ENCODE measurements around the gene DDX49. TPM values are rescaled to one million over a fixed set of nuclear protein-coding genes. Genes with fewer than 3 reads are reported as not detected.
"Not testable (repeated sequence)": the region's sequence is repeated elsewhere in the genome, so short reads cannot be mapped to it uniquely, and the experiment has no call there.

The DDX49 gene
- total RNA-seq, 1 experiment from 2014 or later: 63.1 TPM

DNA sequence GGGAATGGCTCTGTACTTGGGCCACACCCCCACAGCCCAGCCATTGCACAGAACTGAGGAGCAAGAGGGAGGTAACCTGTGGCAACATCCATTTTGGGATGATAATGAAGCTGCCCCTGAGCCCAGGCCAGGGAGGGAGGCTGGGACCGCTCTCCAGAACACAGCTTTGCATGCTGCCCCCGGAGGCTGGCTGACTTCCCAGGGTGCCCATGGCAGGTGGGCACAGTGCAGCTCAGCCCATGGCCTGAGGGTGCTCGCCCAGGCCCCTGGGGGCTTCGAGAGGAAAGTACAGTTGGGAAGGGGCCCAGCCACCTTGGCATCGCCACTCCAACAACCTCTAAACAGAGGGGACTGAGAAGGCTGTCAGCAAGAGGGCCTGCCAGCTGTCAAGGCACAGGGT is 6.0 kb upstream of the DDX49 start:
- Histone ChIP-seq H3K36me3 (replicated peaks; ENCODE audit: control insufficient read depth, insufficient read depth, low read length) (no peaks in the 10 kb centered on the region; the same call in none of the 2 replicates), H3K27me3 (ENCODE audit: control insufficient read depth, insufficient read depth, low read length) (no peaks in the 10 kb centered on the region), H3K4me3 (ENCODE audit: insufficient read depth, low read depth, low read length) (no peak overlapping the region)
- DNase-seq: no peak

GRCh38 chr19:18915639-18916038 is 3.9 kb upstream of the DDX49 start:
- DNase-seq: peak; percentile 90

GRCh38 chr19:18917593-18917992 is 1.9 kb upstream of the DDX49 start:
- H3K4me3 ChIP-seq (ENCODE audit: insufficient read depth, low read depth, low read length); H3K27me3 ChIP-seq (ENCODE audit: control insufficient read depth, insufficient read depth, low read length): not testable (repeated sequence)

More at GRCh38 chr19:18915639-18916038, 3.9 kb upstream of the DDX49 start:
- Histone ChIP-seq H3K27me3 (ENCODE audit: control insufficient read depth, insufficient read depth, low read length) (no peaks in the 10 kb centered on the region), H3K4me3 (ENCODE audit: insufficient read depth, low read depth, low read length) (no peak overlapping the region), H3K36me3 (replicated peaks; ENCODE audit: control insufficient read depth, insufficient read depth, low read length) (no peaks in the 10 kb centered on the region; the same call in none of the 2 replicates)

GRCh38 chr19:18919900-18920214 is 342 bp downstream of the DDX49 start:
- no peak for DNase-seq
- Histone ChIP-seq H3K4me3 (ENCODE audit: insufficient read depth, low read depth, low read length) (peak overlapping the region; percentile 91), H3K27me3 (ENCODE audit: control insufficient read depth, insufficient read depth, low read length) (no peaks in the 10 kb centered on the region), H3K36me3 (replicated peaks; ENCODE audit: control insufficient read depth, insufficient read depth, low read length) (peaks cover 9% of the 10 kb centered on the region)

More at GRCh38 chr19:18917593-18917992, 1.9 kb upstream of the DDX49 start:
- H3K36me3 ChIP-seq (replicated peaks; ENCODE audit: control insufficient read depth, insufficient read depth, low read length); DNase-seq: not testable (repeated sequence)

GRCh38 chr19:18920400-18920799 is 885 bp downstream of the DDX49 start:
- Histone ChIP-seq H3K36me3 (replicated peaks; ENCODE audit: control insufficient read depth, insufficient read depth, low read length) (peaks cover 9% of the 10 kb centered on the region), H3K4me3 (ENCODE audit: insufficient read depth, low read depth, low read length) (peak overlapping the region; percentile 91), H3K27me3 (ENCODE audit: control insufficient read depth, insufficient read depth, low read length) (no peaks in the 10 kb centered on the region)
- no peak for DNase-seq

DNA sequence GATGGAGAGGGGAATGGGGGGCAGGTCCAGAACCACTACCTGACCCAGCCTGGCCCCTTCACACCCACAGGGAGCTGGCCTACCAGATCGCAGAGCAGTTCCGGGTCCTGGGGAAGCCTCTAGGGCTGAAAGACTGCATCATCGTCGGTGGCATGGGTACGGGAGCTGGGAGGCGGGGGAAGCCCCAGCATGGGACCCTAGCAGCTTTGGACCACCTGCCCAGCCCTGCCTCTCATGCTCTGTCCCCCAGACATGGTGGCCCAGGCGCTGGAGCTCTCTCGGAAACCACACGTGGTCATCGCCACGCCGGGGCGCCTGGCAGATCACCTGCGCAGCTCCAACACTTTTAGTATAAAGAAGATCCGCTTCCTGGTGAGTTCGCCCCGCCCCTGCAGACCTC is 2.1 kb downstream of the DDX49 start:
- Histone ChIP-seq H3K27me3 (ENCODE audit: control insufficient read depth, insufficient read depth, low read length) (no peaks in the 10 kb centered on the region), H3K36me3 (replicated peaks; ENCODE audit: control insufficient read depth, insufficient read depth, low read length) (peaks cover 15% of the 10 kb centered on the region), H3K4me3 (ENCODE audit: insufficient read depth, low read depth, low read length) (no peak overlapping the region)
- no peak for DNase-seq

DNA sequence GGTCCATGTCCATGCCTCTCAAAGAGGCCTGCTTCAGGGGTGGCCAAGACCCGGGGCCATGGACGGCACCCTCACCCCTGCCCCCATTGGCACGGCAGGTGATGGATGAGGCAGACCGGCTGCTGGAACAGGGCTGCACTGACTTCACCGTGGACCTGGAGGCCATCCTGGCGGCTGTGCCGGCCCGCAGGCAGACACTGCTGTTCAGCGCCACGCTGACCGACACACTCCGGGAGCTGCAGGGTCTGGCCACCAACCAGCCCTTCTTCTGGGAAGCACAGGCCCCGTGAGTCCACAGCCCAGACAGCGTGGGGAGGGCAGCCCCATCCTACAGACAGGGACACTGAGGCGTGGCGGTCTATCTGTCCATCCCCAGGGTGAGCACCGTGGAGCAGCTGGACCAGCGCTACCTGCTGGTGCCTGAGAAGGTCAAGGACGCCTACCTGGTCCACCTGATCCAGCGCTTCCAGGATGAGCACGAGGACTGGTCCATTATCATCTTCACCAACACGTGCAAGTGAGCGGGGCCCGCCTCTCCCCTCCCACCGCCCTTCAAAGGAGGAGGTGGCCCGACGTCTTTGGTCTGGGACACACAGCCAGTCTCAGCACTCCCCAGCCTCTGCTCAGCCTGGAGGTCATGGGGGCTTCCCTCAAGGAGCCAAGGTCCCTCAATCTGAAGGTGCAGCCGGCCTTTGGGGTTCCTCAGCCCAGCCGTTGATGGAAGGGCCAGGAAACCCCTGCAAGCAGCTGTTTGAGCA is 2.9 kb downstream of the DDX49 start:
- H3K36me3 ChIP-seq (replicated peaks; ENCODE audit: control insufficient read depth, insufficient read depth, low read length): peaks cover 15% of the 10 kb centered on the region
- DNase-seq: no peak
- H3K4me3 ChIP-seq (ENCODE audit: insufficient read depth, low read depth, low read length): no peak overlapping the region
- no peaks in the 10 kb centered on the region for H3K27me3 ChIP-seq (ENCODE audit: control insufficient read depth, insufficient read depth, low read length)

DNA sequence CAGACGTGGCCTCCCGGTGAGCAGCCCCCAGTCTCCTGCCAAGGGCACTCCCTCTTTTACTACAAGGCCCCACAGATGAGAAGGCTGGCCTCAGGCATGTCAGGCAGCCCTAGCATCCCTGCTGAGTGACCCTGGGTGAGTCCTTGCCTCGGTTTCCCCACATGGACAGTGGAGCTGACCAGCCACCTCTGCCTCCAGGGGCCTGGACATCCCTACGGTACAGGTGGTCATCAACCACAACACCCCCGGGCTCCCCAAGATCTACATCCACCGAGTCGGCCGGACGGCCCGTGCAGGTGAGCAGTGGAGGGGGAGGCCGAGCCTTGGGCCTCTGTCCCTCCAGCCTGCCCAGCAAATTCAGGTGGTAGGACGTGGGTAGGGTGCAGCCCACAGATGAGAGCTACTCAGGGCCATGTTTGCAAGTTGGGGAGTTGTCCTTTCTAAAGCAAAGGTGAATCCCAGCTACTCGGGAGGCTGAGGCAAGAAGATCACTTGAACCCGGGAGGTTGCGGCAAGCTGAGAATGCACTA is 5.2 kb downstream of the DDX49 start:
- H3K36me3 ChIP-seq (replicated peaks; ENCODE audit: control insufficient read depth, insufficient read depth, low read length): peaks cover 15% of the 10 kb centered on the region
- no peak overlapping the region for H3K4me3 ChIP-seq (ENCODE audit: insufficient read depth, low read depth, low read length)
- H3K27me3 ChIP-seq (ENCODE audit: control insufficient read depth, insufficient read depth, low read length): no peaks in the 10 kb centered on the region
- no peak for DNase-seq

GRCh38 chr19:18928018-18928805 is 8.7 kb downstream of the DDX49 start:
- H3K36me3 ChIP-seq (replicated peaks; ENCODE audit: control insufficient read depth, insufficient read depth, low read length): peaks cover 12% of the 10 kb centered on the region
- DNase-seq: no peak
- H3K27me3 ChIP-seq (ENCODE audit: control insufficient read depth, insufficient read depth, low read length): no peaks in the 10 kb centered on the region; the same call in 1 of the 2 replicates
- H3K4me3 ChIP-seq (ENCODE audit: insufficient read depth, low read depth, low read length): no peak overlapping the region

DNA sequence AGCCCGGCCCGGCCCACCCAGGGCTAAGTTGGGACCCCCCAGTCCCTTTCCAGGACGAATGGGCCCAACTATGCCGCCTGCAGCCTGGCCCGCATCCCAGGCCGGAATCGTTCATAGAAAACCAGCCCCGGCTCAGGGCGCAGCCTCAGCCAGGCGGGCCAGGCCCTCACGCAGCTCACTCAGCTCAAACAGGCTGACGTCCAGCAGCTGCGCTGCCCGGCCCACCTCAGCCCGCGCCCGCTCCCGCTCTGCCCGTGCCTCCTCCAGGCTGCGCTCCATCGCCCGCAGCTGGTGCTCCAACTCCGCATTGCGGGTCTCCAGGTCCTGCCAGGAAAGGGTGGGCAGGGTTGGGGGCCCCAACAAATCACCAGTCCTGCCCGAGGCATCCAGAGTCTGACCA is 9.8 kb downstream of the DDX49 start:
- Histone ChIP-seq H3K36me3 (replicated peaks; ENCODE audit: control insufficient read depth, insufficient read depth, low read length) (peaks cover 8% of the 10 kb centered on the region), H3K27me3 (ENCODE audit: control insufficient read depth, insufficient read depth, low read length) (no peaks in the 10 kb centered on the region; the same call in 1 of the 2 replicates), H3K4me3 (ENCODE audit: insufficient read depth, low read depth, low read length) (no peak overlapping the region)
- no peak for DNase-seq

GRCh38 chr19:18931316-18932162 is 12.0 kb downstream of the DDX49 start:
- no peak for DNase-seq
- peak overlapping the region; percentile 10; the same call in 1 of the 2 replicates for H3K4me3 ChIP-seq (ENCODE audit: insufficient read depth, low read depth, low read length)
- no peaks in the 10 kb centered on the region; the same call in none of the 2 replicates for H3K36me3 ChIP-seq (replicated peaks; ENCODE audit: control insufficient read depth, insufficient read depth, low read length)
- no peaks in the 10 kb centered on the region; the same call in 1 of the 2 replicates for H3K27me3 ChIP-seq (ENCODE audit: control insufficient read depth, insufficient read depth, low read length)

DNA sequence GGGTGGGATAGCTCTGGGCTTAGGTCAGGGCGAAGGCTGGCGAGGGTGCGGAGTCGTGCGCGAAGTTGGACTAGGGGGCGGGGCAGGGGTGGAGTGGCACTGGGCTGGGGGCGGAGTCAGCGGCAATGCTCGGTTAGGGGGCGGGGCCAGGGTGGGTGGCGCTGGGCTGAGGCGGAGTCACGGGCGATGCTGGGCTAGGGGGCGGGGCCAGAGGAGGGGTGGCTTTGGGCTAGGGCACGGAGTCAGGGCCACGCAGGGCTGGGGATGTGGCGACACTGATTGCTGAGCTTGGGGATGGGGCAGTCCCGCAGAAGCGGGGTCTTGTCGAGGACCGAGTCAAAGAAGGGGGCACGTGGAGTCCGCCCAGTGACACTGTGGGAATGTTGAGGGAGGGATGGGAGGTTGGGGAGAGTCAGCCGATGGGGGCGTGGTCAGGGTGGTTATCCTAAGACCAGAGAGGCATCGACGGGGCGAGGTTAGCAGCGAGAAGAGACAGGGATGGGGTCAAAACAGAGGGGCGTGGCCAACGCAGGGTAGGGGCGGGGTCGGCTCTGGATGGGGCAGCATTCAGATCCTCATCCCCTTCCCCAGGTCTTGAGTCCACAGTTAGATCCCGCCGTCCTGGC is 12.8 kb downstream of the DDX49 start:
- Histone ChIP-seq H3K4me3 (ENCODE audit: insufficient read depth, low read depth, low read length) (peak overlapping the region; percentile 49), H3K36me3 (replicated peaks; ENCODE audit: control insufficient read depth, insufficient read depth, low read length) (no peaks in the 10 kb centered on the region; the same call in none of the 2 replicates), H3K27me3 (ENCODE audit: control insufficient read depth, insufficient read depth, low read length) (no peaks in the 10 kb centered on the region; the same call in 1 of the 2 replicates)
- DNase-seq: peak; percentile 99

DNA sequence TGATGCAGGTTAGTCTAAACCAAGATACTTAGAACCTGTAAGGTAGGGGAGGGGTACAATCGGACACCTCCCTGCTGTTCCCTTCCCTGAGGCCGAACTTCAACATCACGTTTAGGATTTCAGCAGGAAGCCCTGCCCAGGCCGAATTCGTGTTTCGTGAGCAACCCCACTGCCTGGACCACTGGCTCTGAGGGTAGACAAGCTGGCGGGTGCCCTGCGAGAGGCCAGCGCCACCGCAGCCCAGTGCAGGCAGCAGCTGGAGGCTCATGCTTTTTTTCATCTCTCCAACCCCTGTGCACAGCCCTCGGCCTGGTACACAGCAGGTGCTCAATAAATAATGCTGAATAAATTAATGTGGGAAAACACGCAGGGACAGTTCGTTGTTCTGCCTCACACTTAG is 13.8 kb downstream of the DDX49 start:
- Histone ChIP-seq H3K36me3 (replicated peaks; ENCODE audit: control insufficient read depth, insufficient read depth, low read length) (peaks cover under 1% of the 10 kb centered on the region), H3K27me3 (ENCODE audit: control insufficient read depth, insufficient read depth, low read length) (no peaks in the 10 kb centered on the region; the same call in 1 of the 2 replicates), H3K4me3 (ENCODE audit: insufficient read depth, low read depth, low read length) (no peak overlapping the region)
- DNase-seq: no peak

DNA sequence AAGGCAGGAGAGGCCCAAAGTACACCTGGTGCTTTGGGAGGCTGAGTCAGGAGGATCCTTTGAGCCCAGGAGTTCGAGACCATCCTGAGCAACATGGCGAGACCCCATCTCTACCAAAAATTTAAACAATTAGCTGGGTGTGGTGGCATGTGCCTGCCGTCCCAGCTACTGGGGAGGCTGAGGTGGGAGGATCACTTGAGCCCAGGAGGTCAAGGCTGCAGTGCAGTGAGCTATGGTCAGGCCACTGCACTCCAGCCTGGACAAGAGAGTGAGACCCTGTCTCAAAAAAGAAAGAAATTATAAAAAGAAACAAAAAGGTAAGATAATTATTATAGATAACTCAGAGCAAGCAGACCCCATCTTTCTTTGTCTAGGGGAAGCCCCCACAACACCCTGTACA is 19.6 kb downstream of the DDX49 start:
- Histone ChIP-seq H3K4me3 (ENCODE audit: insufficient read depth, low read depth, low read length) (no peak overlapping the region), H3K27me3 (ENCODE audit: control insufficient read depth, insufficient read depth, low read length) (peaks cover 7% of the 10 kb centered on the region; the same call in 1 of the 2 replicates), H3K36me3 (replicated peaks; ENCODE audit: control insufficient read depth, insufficient read depth, low read length) (peaks cover 2% of the 10 kb centered on the region)
- no peak for DNase-seq

Data from H7 (cell line).